IgD-negative memory B cell (primary cell): ENCODE data around the gene IL9R. TPM values are rescaled to one million over a fixed set of nuclear protein-coding genes. Genes with fewer than 3 reads are reported as not detected.
"Not testable (repeated sequence)": the region's sequence is repeated elsewhere in the genome, so short reads cannot be mapped to it uniquely, and the experiment has no call there.

Experiments
- H3K27ac Mint-ChIP-seq, 3 donors: one replicate each; pipeline ENCODE4 v1.8.0; 2020 to 2022; ENCODE audit warnings: mild to moderate bottlenecking in 3 of 3, mixed read lengths in 3 of 3, moderate library complexity in 1 of 3
- H3K27me3 Mint-ChIP-seq: one replicate; pipeline ENCODE4 v1.8.0; 2021; ENCODE audit warnings: mixed read lengths
- H3K36me3 Mint-ChIP-seq: one replicate; pipeline ENCODE4 v1.8.0; 2020; ENCODE audit warnings: mild to moderate bottlenecking, mixed read lengths
- H3K4me1 Mint-ChIP-seq, 3 donors: one replicate each; pipeline ENCODE4 v1.8.0; 2020 to 2022; ENCODE audit warnings: mixed read lengths in 3 of 3, mild to moderate bottlenecking in 1 of 3
- H3K4me3 Mint-ChIP-seq, 4 donors: one replicate each; pipeline ENCODE4 v1.8.0; 2020 to 2022; ENCODE audit warnings: mild to moderate bottlenecking in 4 of 4, mixed read lengths in 4 of 4, moderate library complexity in 3 of 4
- H3K9me3 Mint-ChIP-seq, 3 donors: one replicate each; pipeline ENCODE4 v1.8.0; 2020 to 2021; ENCODE audit warnings: mixed read lengths in 3 of 3, mild to moderate bottlenecking in 1 of 3
- polyA plus RNA-seq: library from polyadenylated mRNA; unstranded; fragments of 300-500 nt; fragmentation: Illumina TruSeq; gene quantifications from one replicate; pipeline ENCODE4 v1.2.3, GENCODE V29; 2021

The IL9R gene, protein sequence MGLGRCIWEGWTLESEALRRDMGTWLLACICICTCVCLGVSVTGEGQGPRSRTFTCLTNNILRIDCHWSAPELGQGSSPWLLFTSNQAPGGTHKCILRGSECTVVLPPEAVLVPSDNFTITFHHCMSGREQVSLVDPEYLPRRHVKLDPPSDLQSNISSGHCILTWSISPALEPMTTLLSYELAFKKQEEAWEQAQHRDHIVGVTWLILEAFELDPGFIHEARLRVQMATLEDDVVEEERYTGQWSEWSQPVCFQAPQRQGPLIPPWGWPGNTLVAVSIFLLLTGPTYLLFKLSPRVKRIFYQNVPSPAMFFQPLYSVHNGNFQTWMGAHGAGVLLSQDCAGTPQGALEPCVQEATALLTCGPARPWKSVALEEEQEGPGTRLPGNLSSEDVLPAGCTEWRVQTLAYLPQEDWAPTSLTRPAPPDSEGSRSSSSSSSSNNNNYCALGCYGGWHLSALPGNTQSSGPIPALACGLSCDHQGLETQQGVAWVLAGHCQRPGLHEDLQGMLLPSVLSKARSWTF
- 2.5 TPM for polyA plus RNA-seq

DNA sequence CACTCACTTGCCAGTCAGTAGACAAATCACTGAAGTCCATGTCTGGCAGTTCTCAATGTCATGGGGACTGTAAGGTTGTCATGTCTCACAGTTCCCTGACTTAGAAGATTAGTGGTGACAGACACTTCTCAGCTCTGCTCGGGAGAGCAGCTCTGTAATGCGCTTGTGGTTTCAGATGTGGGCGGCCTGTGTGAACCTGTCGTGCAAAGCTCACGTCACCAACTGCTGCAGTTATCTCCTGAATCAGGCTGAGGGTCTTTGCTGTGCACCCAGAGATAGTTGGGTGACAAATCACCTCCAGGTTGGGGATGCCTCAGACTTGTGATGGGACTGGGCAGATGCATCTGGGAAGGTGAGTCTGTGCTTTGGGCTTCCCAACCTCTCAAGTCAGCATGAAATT is at the start of gene IL9R:
Gene IL9R (plus strand): TSS at position 261 of the 400 bp plus-strand sequence. CDS start 64 bp downstream, at position 325.
- Mint-ChIP-seq H3K9me3 (no peaks in the 10 kb centered on the region), H3K4me3 (no peak within 1 kb of the TSS), H3K27me3 (no peaks in the 10 kb centered on the region), H3K36me3 (no peaks in the 10 kb centered on the region), H3K27ac (peak within 1 kb of the TSS in 1 of 3 donors; percentile 80), H3K4me1 (peaks cover 0 to 2% (median 0%) of the 10 kb centered on the region in 3 donors)

DNA sequence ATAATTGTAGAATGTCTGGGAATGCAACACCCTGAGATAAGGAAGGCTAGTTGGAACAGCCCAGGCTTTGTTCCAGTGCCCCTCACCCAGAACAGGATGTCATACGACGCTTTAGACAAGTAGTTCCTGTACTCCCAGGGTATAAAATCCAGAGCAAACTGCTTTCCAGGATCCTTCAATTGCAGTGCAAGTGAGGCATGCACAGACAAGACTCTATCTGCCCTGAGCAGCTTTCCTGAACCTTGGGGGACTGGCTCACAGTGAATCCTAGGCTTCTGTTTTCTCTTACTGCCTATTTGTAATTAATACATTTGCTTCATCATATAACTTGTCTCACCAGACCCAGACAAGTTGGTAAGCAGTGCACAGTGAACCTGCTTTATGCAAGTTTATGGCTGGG is 48.4 kb upstream of the IL9R start:
- peaks cover 7% of the 10 kb centered on the region for H3K36me3 Mint-ChIP-seq
- no peak overlapping the region for H3K27ac Mint-ChIP-seq
- H3K4me3 Mint-ChIP-seq = no peak overlapping the region
- no peaks in the 10 kb centered on the region for H3K27me3 Mint-ChIP-seq
- no peaks in the 10 kb centered on the region for H3K9me3 Mint-ChIP-seq
- no peaks in the 10 kb centered on the region for H3K4me1 Mint-ChIP-seq

DNA sequence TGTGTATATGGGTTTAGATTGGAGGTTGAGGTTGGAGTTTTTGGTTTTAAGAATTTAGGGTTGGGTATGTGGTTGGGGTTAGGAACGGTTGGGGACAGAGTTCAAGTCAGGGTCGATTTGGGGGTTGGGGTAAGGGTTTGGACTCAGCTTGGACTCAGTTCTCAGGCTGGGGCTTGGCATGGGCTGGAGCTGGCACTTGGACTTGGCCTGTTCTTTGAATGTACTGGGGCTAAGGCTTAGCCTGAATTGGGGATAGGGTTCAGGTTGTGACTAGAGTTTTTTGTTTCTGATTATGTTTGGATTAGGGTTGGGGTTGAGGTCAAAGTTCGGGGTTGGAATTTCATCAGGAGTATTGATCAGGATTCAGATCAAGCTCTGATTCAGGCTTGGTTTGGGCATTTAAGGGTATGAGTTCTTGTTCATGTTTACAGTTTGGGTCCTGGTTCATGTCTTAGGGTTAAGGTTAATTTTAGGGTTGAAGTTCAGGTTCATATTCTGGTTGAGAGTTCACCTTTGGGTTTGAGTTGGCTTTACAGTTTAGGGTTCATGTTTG is 46.2 kb upstream of the IL9R start:
- Mint-ChIP-seq H3K27me3 (no peaks in the 10 kb centered on the region), H3K9me3 (no peaks in the 10 kb centered on the region), H3K36me3 (peaks cover under 1% of the 10 kb centered on the region), H3K4me3 (no peak overlapping the region), H3K4me1 (no peaks in the 10 kb centered on the region), H3K27ac (no peak overlapping the region)

DNA sequence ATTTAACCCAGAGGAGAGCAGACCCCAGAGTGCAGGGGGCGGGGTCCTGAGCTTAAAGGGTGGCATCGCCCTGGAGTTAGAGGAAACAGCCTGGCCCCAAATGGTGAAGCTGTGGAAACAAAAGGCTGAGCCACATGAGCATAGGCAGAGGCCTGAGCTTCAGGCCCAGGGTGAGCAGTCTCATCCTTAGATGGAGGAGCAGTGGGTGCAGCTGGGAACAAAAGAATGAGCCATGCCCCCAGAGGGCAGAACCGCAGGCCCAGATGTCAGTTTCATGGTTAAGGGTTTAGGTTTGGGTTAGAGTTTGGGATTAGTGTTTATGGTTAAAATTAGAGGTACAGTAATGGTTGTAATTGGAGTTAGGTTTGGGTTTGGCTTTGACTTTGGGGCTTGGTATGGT is 44.4 kb upstream of the IL9R start:
- Mint-ChIP-seq H3K27me3 (no peaks in the 10 kb centered on the region), H3K4me3 (no peak overlapping the region), H3K9me3 (no peaks in the 10 kb centered on the region), H3K36me3 (no peaks in the 10 kb centered on the region), H3K4me1 (no peaks in the 10 kb centered on the region), H3K27ac (no peak overlapping the region)

DNA sequence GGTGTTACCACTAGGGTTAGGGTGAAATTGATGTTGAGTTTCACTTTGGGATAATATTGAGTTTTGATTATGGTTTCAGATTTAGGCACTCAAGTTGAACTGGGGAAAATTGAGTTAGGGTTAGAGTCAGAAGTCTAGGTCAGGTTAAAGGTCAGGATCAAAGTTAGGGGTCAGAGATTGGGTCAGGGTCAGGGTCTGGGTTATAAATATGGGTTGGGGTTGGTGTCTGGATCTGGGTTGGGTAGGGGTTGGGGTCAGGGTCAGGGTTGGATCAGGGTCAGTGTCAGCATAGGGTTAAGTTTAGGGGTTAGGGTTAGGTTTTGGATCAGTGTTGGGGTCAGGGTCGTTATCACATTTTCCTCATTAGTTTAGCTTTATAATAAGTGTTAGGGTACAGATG is 42.7 kb upstream of the IL9R start:
- no peaks in the 10 kb centered on the region for H3K9me3 Mint-ChIP-seq
- no peak overlapping the region for H3K4me3 Mint-ChIP-seq
- H3K36me3 Mint-ChIP-seq = no peaks in the 10 kb centered on the region
- H3K27ac Mint-ChIP-seq = no peak overlapping the region
- no peaks in the 10 kb centered on the region for H3K4me1 Mint-ChIP-seq
- H3K27me3 Mint-ChIP-seq = no peaks in the 10 kb centered on the region

DNA sequence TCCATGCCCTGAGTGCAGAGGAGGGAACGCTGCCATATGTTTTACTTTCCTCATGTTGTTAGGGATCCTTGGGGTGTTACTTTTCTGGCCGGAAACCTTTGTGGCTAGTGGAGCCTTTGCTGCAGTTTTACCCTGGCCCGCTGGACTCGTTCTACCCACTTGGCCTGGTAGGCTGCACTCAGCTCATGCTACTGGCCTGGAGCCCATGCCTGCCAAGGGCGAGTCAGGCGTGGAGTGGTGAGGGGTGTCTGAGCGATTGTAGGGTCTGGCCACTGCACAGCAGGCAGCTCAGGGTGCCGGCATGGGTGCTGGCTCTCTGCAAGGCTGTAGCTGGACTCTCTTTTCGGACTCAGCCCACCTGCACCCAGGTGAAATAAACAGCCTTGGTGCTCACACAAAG is 41.4 kb upstream of the IL9R start:
- Mint-ChIP-seq H3K27ac (no peak overlapping the region), H3K4me1 (no peaks in the 10 kb centered on the region), H3K4me3 (no peak overlapping the region), H3K36me3 (no peaks in the 10 kb centered on the region), H3K9me3 (no peaks in the 10 kb centered on the region), H3K27me3 (no peaks in the 10 kb centered on the region)

DNA sequence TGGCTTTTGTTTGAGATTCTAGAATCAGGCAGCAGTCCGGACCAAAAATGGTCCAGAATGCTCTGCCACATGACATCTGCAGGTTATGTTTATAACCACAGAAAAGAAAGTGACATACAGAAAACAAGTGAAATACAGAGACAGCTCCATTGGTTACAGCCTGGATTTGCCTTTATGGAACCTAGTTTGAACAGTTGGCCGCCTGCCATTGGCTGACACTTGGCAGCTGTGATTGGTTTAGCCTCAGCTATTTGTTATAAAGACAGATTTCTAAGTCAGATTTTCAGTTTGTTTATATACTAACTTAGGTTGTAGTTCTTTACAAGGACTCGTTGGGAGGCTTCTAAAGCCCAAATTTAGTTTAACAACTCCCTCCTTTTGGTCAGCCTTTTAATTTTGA is 40.8 kb upstream of the IL9R start:
- no peaks in the 10 kb centered on the region for H3K36me3 Mint-ChIP-seq

DNA sequence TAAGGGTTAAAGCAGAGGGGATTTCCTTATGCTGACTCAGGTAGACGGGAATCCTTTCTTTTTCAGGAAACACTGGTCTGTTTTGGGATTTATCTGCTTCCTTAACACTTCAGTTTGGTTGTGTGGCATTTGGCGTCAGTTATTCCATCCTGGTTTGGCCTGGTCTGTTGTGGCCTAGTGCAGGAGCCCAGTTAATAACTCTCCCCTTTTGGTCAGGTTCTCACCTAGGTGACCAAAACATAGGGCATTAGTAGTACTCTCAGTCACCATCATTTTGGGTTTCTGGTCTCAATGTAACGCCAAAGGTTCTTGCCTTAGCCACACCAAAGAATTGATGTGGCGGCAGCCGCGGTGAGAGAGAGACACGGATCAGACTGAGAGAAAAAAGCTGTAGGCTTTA is 39.7 kb upstream of the IL9R start:
- Mint-ChIP-seq H3K27ac (no peak overlapping the region), H3K4me3 (no peak overlapping the region), H3K9me3 (no peaks in the 10 kb centered on the region), H3K4me1 (no peaks in the 10 kb centered on the region), H3K27me3 (no peaks in the 10 kb centered on the region), H3K36me3 (no peaks in the 10 kb centered on the region)

More for the DNA sequence above, 40.8 kb upstream of the IL9R start:
- Mint-ChIP-seq H3K4me1 (no peaks in the 10 kb centered on the region), H3K27me3 (no peaks in the 10 kb centered on the region), H3K9me3 (no peaks in the 10 kb centered on the region), H3K27ac (no peak overlapping the region), H3K4me3 (no peak overlapping the region)

DNA sequence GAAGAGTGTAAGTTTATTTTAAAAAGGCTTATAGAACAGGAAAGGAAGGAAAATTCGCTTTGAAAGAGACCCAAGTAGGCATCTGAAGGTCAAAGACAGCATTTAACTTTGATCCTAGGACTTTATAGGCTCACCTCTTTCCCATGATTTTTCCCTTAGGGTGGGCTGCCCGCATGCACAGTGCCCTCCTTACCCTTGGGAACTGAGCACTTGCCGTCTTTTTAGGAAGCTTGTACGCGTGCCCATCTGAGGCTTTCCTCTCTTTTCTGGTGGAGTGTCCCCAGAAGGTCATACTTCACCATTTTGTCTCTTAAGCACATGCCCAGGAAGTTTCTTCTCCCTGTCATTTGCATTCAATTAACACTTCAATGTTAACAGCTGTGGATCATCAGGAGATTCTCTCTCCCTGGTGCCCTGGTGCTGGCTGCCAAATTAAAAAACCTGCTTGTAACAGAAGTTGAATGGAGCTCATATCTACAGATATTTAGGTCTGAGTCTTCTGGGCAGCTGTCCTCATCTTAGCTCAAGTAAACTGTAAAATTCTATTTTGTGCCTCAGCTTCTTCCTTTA is 38.4 kb upstream of the IL9R start:
- Mint-ChIP-seq H3K4me3 (no peak overlapping the region), H3K9me3 (peaks cover 0 to 5% (median 2%) of the 10 kb centered on the region in 3 donors), H3K27me3 (no peaks in the 10 kb centered on the region), H3K36me3 (no peaks in the 10 kb centered on the region), H3K4me1 (no peaks in the 10 kb centered on the region), H3K27ac (no peak overlapping the region)

DNA sequence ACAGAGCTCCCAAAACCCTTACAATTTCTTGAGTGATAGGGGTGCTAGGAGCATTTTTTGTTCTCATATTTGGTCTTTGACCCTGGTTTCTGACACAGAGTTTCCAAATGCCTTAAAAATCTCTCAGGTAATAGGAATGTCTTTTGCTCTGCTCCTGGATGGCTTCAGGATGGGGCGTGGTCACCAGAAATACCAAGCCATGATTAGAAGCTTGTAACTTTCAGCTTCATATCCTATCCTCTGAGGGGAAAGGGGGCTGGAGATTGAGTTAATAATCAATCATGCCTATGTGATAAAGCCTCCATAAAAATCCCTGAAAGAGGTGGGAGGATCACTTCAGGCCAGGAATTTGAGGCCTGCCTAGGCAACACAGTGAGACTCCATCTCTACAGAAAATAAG is 34.6 kb upstream of the IL9R start:
- Mint-ChIP-seq H3K27ac (no peak overlapping the region), H3K27me3 (no peaks in the 10 kb centered on the region), H3K9me3 (peaks cover 0 to 6% (median 5%) of the 10 kb centered on the region in 3 donors), H3K4me1 (no peaks in the 10 kb centered on the region), H3K36me3 (no peaks in the 10 kb centered on the region), H3K4me3 (no peak overlapping the region)

DNA sequence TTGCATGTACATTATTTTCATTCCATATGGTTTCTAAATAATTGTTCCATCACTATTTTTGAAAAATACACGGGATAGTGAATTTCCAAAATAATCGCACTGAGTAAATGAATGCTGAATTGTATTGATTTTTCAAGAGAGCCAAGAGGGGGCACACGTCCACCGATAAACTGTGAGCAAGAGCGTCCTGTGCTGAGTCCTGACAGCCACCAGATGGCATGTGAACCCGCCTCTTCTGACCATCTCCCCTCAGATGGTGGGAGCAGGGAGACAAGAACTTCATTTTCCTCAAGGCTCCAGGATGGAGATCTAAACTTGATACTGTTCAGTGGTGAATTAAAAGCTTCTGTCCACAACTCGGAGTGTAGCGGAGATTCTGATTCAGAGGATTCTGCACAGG is 30.6 kb upstream of the IL9R start:
- no peak overlapping the region for H3K27ac Mint-ChIP-seq

DNA sequence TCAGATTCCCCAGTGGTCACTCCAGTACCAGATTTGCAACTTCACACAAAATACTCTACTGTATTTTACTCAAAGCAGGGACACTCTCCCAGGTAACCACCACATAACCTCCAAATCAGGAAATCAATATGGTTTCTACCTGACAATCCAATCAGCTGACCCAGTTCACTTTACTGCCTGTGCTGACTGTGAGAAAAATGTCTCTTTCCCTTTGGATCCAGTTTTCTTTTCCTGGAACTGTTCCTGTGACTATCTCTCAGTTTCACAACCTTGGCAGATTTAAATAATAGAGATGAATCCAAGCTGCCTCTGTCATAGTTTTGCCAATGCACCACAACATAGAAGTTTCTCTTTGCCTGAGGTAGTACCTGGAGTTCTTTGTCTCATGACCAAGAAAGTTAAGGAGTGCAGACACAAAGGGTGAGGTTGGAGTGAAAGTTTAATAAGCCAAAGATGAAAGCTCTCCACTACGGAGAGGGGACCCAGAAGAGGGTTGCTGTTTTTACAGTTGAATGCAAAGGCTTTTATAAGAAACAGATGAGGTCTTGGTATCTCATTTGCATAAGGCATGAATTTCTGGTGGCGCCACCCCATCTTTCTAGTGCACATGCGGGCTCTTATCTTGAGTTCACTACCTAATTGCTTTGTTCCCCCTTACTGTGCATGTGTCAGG is 29.7 kb upstream of the IL9R start:
- Mint-ChIP-seq H3K4me1 (no peaks in the 10 kb centered on the region), H3K4me3 (no peak overlapping the region), H3K27ac (no peak overlapping the region), H3K27me3 (peaks cover 9% of the 10 kb centered on the region), H3K9me3 (peaks cover 4 to 21% (median 14%) of the 10 kb centered on the region in 3 donors), H3K36me3 (no peaks in the 10 kb centered on the region)

More for the DNA sequence above, 30.6 kb upstream of the IL9R start:
- no peaks in the 10 kb centered on the region for H3K36me3 Mint-ChIP-seq
- peaks cover 4 to 21% (median 14%) of the 10 kb centered on the region in 3 donors for H3K9me3 Mint-ChIP-seq
- H3K4me1 Mint-ChIP-seq = no peaks in the 10 kb centered on the region
- H3K27me3 Mint-ChIP-seq = peaks cover 9% of the 10 kb centered on the region
- H3K4me3 Mint-ChIP-seq = no peak overlapping the region

DNA sequence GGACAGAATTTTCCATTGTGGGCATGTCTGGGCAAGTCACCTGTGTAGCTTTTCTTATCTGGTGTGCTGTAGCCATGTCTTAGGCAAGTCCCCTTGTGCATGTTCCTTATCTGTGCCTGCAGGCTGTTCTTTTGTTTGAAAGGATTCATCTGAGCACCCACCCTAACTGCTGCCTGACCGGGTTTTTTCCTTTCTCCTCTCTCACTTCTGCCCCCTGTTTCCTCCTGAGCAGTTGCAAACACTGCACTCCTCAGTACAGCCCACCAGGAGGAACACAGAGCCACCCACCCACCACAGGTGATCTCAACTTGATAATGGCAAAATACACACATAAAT is 29.2 kb upstream of the IL9R start:
- Mint-ChIP-seq H3K27me3 (peaks cover 9% of the 10 kb centered on the region), H3K9me3 (peaks cover 4 to 21% (median 14%) of the 10 kb centered on the region in 3 donors), H3K36me3 (no peaks in the 10 kb centered on the region), H3K27ac (no peak overlapping the region), H3K4me3 (no peak overlapping the region), H3K4me1 (no peaks in the 10 kb centered on the region)

DNA sequence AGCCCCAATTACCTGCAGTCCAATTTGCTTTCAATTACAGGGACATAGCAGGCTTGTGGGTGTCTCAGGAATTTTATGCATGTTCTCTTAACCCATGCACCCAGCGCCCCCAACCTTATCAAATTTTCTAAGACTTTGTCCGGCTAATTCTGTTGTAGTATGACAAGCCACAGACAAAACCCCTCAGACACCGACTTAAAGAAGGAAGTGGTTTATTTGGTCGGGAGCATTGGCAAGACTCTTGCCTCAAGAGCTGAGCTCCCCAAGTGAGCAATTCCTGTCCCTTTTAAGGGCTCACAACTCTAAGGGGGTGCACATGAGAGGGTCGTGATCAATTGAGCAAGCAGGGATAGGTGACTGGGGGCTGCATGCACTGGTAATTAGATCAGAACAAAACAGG is 28.7 kb upstream of the IL9R start:
- Mint-ChIP-seq H3K4me1 (no peaks in the 10 kb centered on the region), H3K36me3 (no peaks in the 10 kb centered on the region), H3K9me3 (peaks cover 4 to 19% (median 13%) of the 10 kb centered on the region in 3 donors), H3K27ac (no peak overlapping the region), H3K4me3 (no peak overlapping the region), H3K27me3 (peaks cover 9% of the 10 kb centered on the region)

DNA sequence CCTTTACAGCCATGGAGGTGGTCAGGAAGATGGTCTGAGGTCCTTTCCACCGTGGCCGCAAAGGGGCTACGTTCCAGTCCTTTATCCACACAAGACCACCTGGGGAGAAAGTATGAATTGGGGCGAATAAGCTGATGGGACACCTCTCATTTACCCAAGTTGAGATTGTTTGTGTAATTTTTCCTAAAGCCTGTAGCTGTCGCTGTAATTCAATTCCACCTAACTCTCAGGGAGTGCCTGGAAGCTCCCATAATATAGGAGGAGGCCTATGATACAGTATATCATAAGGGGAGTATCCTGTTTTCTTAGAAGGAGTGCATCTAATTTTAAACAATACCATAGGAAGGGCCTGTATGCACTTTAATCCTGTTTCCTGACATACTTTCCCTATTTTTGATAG is 25.8 kb upstream of the IL9R start:
- H3K36me3 Mint-ChIP-seq = not testable (repeated sequence)

More for the DNA sequence above, 25.8 kb upstream of the IL9R start:
- not testable (repeated sequence) for H3K27me3 Mint-ChIP-seq, H3K4me1 Mint-ChIP-seq, H3K27ac Mint-ChIP-seq, H3K4me3 Mint-ChIP-seq
- peaks cover 4 to 16% (median 13%) of the 10 kb centered on the region in 3 donors for H3K9me3 Mint-ChIP-seq
